ENCODE data around the gene SLC9A2. TPM values are rescaled to one million over a fixed set of nuclear protein-coding genes. Genes with fewer than 3 reads are reported as not detected.

SLC9A2 gene
- polyA plus RNA-seq, 3 donors: not detected

DNA sequence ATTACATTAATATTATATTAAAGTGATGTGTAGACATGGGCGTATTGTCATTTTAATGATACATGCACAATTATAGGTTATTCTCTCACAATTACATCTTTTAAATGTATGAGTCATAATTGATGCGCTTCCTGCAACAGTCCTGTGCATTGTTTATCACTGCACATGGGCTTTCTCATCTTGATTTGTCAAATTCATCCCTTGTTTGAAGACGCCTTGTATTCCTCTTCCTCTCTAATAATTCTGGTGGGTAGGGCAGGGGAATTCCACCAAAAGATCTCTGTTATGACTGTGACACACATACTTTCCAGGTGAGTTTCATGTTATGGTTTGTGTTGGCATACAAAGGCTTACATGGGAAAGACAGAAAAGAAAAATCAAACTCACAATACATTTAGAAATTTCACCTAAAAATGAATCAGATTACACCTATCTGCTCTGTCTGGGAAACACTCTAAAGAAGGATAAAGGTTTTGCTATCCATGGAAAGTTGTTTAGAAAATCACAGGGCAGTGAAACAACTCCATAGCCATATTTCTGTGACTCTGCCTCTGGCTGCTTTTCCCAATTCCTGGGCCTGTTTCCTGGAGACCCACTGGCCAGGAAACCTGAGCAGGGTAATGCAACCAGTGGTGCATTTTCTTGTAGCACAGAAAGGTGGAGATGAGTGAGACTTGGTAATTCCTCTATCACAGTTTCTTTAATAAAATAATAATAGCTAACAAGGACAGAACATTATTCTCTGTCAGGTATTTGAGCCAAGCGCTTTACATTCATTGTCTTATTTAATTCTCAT lies 13.2 kb downstream of the SLC9A2 start:
- H3K27ac Mint-ChIP-seq: no peak overlapping the region

GRCh38 chr2:102634831-102635241 lies 15.5 kb downstream of the SLC9A2 start:
- H3K9me3 Mint-ChIP-seq: no peaks in the 10 kb centered on the region
- 90% methylated on average over 2 of the region's 6 CpGs for WGBS (ENCODE audit: insufficient coverage)
- intact Hi-C loops (cut with micrococcal nuclease): no loop called here

More for the DNA sequence above, 13.2 kb downstream of the SLC9A2 start:
- Histone ChIP-seq H3K4me2 (replicated peaks; ENCODE audit: extremely low read depth, low read length, poor library complexity, severe bottlenecking) (no peak overlapping the region), H3K36me3 (replicated peaks in 1 of 2; ENCODE audit: control insufficient read depth in 1 of 2, insufficient read depth in 2 of 2, low read length in 2 of 2) (no peaks in the 10 kb centered on the region), H3K79me2 (ENCODE audit: insufficient read depth, low read length) (no peaks in the 10 kb centered on the region), H4K20me1 (ENCODE audit: insufficient read depth, low read length) (no peaks in the 10 kb centered on the region), H3K27me3 (ENCODE audit: control insufficient read depth in 2 of 2, insufficient read depth in 2 of 2, low read length in 2 of 2) (no peaks in the 10 kb centered on the region), H3K9me3 (replicated peaks in 1 of 2; ENCODE audit: control insufficient read depth in 1 of 2, insufficient read depth in 1 of 2, low read length in 2 of 2) (no peaks in the 10 kb centered on the region), H2AFZ (ENCODE audit: insufficient read depth, low read depth, low read length, poor library complexity, severe bottlenecking) (no peak overlapping the region), H3K4me1 (ENCODE audit: control insufficient read depth in 1 of 2, insufficient read depth in 2 of 2, low read length in 2 of 2) (no peaks in the 10 kb centered on the region), H3K9ac (ENCODE audit: insufficient read depth, low read length, poor library complexity, severe bottlenecking) (no peak overlapping the region), H3K4me3 (replicated peaks in 1 of 3; ENCODE audit: low read depth in 2 of 3, low read length in 3 of 3) (no peak overlapping the region), H3K27ac (ENCODE audit: low read depth in 1 of 2, low read length in 2 of 2) (no peak overlapping the region)
- H3K4me1 Mint-ChIP-seq: no peaks in the 10 kb centered on the region
- DNase-seq: no peak
- no peaks in the 10 kb centered on the region for H3K9me3 Mint-ChIP-seq
- TF ChIP-seq, protein P1, sequence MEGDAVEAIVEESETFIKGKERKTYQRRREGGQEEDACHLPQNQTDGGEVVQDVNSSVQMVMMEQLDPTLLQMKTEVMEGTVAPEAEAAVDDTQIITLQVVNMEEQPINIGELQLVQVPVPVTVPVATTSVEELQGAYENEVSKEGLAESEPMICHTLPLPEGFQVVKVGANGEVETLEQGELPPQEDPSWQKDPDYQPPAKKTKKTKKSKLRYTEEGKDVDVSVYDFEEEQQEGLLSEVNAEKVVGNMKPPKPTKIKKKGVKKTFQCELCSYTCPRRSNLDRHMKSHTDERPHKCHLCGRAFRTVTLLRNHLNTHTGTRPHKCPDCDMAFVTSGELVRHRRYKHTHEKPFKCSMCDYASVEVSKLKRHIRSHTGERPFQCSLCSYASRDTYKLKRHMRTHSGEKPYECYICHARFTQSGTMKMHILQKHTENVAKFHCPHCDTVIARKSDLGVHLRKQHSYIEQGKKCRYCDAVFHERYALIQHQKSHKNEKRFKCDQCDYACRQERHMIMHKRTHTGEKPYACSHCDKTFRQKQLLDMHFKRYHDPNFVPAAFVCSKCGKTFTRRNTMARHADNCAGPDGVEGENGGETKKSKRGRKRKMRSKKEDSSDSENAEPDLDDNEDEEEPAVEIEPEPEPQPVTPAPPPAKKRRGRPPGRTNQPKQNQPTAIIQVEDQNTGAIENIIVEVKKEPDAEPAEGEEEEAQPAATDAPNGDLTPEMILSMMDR (IDR thresholded peaks at IDR 0.05): no peak
- WGBS (ENCODE audit: insufficient coverage): no CpG with 5 or more reads among the region's 4 CpGs
- H3K36me3 Mint-ChIP-seq: no peaks in the 10 kb centered on the region
- H3K27me3 Mint-ChIP-seq (ENCODE audit: low read depth in 3 of 3): peaks cover 0 to 4% (median 0%) of the 10 kb centered on the region in 3 donors
- intact Hi-C loops (cut with micrococcal nuclease): no loop called here
- no peak overlapping the region for H3K4me3 Mint-ChIP-seq

More at GRCh38 chr2:102634831-102635241, 15.5 kb downstream of the SLC9A2 start:
- DNase-seq: no peak
- Histone ChIP-seq H4K20me1 (ENCODE audit: insufficient read depth, low read length) (no peaks in the 10 kb centered on the region), H3K36me3 (replicated peaks in 1 of 2; ENCODE audit: control insufficient read depth in 1 of 2, insufficient read depth in 2 of 2, low read length in 2 of 2) (no peaks in the 10 kb centered on the region), H3K27ac (ENCODE audit: low read depth in 1 of 2, low read length in 2 of 2) (no peak overlapping the region), H2AFZ (ENCODE audit: insufficient read depth, low read depth, low read length, poor library complexity, severe bottlenecking) (no peak overlapping the region), H3K4me1 (ENCODE audit: control insufficient read depth in 1 of 2, insufficient read depth in 2 of 2, low read length in 2 of 2) (no peaks in the 10 kb centered on the region), H3K79me2 (ENCODE audit: insufficient read depth, low read length) (no peaks in the 10 kb centered on the region), H3K4me2 (replicated peaks; ENCODE audit: extremely low read depth, low read length, poor library complexity, severe bottlenecking) (no peak overlapping the region), H3K9me3 (replicated peaks in 1 of 2; ENCODE audit: control insufficient read depth in 1 of 2, insufficient read depth in 1 of 2, low read length in 2 of 2) (no peaks in the 10 kb centered on the region), H3K27me3 (ENCODE audit: control insufficient read depth in 2 of 2, insufficient read depth in 2 of 2, low read length in 2 of 2) (no peaks in the 10 kb centered on the region), H3K4me3 (replicated peaks in 1 of 3; ENCODE audit: low read depth in 2 of 3, low read length in 3 of 3) (no peak overlapping the region), H3K9ac (ENCODE audit: insufficient read depth, low read length, poor library complexity, severe bottlenecking) (no peak overlapping the region)
- Mint-ChIP-seq H3K4me1 (no peaks in the 10 kb centered on the region), H3K4me3 (no peak overlapping the region), H3K36me3 (no peaks in the 10 kb centered on the region), H3K27ac (no peak overlapping the region), H3K27me3 (ENCODE audit: low read depth in 3 of 3) (peaks cover 0 to 4% (median 2%) of the 10 kb centered on the region in 3 donors)
- TF ChIP-seq, protein P1 (IDR thresholded peaks at IDR 0.05): no peak
